Measurements from ENCODE around the gene LRRC15. TPM values are rescaled to one million over a fixed set of nuclear protein-coding genes. Genes with fewer than 3 reads are reported as not detected.

LRRC15 gene
- total RNA-seq, 1 experiment from 2014 or later, result 0.28 TPM

DNA sequence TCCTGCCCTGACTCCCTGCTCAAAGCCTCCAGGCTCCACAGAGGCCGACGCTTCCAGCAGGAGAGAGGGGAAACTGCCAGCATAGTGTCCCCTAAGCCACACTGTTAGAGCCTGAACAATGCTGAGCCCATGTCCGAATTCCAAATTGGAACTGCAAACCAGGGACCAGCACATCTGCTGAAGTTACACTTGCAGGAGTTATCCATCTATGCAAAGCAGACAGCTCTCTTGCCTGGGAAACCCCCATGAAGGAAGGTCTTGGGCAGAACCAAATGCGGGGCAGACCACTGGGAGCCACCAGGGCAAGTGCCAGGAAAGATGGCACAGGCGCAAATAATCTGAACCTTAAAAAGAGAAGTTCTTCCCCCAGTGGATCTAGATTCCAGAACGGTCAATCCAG is 625 bp downstream of the LRRC15 start:
- in situ Hi-C loops (cut with HindIII; ENCODE audit: low pct_unique_long_range_greater_than_20kb, low sequenced_read_pairs), result no loop called here
- CTCF ChIA-PET, result no interaction called here

DNA sequence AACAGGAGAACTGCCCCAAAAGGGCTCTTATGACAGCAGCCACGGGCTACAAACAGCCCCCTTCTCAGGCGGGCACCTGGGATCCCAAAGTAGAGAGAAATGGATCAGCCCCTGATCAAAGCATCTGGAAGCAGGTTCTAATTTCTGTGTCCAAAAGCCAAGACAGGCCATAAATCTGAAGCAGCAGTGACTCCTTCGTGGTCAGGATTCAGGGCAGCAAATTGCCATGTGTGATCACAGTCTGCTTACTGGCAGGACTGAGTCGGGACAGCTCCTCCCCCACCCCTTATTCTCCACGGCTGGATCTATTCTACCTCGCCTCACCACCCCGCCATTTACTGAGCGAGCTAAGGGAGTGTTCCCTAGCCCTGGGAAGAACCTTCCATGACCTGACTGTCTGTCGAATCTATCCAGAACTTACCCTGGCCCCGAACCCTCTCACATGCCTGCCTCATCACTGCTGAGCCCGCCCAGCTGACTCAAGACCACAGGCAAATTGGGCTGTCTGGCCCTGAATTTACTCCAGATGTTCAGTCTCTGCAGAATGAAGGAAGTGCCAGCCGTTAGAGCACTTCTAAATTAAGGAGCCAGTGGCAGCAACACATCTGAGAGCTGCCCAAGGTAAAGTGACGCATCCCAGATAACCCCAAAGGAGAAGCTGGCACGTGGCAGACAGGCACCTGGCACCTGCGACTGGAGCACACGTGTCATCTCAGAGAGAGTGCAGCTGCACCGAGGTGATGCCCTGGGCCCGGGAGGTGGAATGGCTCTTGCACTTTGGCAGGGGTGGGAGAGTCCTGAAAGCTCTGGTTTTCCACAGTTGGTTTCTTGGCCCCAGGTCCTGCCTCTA is 1.3 kb downstream of the LRRC15 start:
- Histone ChIP-seq H3K27me3 (ENCODE audit: control insufficient read depth, insufficient read depth, low read length) (0 out of 2 replicates have a peak, but pooled peaks cover 3% of the 10 kb centered on the region), H3K36me3 (ENCODE audit: control insufficient read depth, insufficient read depth, low read length) (no peaks in the 10 kb centered on the region), H3K4me1 (ENCODE audit: control insufficient read depth, insufficient read depth, low read length) (peaks cover 11% of the 10 kb centered on the region), H3K4me3 (ENCODE audit: low read depth in 2 of 2, low read length in 2 of 2) (no peak overlapping the region), H3K9me3 (ENCODE audit: control insufficient read depth, insufficient read depth, low read depth, low read length) (no peaks in the 10 kb centered on the region), H3K27ac (ENCODE audit: low read length) (no peak overlapping the region)
- ChIA-PET CTCF (no interaction called here), POLR2A (no interaction called here)
- TF ChIP-seq, protein P1, sequence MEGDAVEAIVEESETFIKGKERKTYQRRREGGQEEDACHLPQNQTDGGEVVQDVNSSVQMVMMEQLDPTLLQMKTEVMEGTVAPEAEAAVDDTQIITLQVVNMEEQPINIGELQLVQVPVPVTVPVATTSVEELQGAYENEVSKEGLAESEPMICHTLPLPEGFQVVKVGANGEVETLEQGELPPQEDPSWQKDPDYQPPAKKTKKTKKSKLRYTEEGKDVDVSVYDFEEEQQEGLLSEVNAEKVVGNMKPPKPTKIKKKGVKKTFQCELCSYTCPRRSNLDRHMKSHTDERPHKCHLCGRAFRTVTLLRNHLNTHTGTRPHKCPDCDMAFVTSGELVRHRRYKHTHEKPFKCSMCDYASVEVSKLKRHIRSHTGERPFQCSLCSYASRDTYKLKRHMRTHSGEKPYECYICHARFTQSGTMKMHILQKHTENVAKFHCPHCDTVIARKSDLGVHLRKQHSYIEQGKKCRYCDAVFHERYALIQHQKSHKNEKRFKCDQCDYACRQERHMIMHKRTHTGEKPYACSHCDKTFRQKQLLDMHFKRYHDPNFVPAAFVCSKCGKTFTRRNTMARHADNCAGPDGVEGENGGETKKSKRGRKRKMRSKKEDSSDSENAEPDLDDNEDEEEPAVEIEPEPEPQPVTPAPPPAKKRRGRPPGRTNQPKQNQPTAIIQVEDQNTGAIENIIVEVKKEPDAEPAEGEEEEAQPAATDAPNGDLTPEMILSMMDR (IDR thresholded peaks at IDR 0.05), result no peak
- TF ChIP-seq POLR2AphosphoS5 (IDR thresholded peaks at IDR 0.05; ENCODE audit: low read depth, low read length), result no peak
- TF ChIP-seq, protein P2, sequence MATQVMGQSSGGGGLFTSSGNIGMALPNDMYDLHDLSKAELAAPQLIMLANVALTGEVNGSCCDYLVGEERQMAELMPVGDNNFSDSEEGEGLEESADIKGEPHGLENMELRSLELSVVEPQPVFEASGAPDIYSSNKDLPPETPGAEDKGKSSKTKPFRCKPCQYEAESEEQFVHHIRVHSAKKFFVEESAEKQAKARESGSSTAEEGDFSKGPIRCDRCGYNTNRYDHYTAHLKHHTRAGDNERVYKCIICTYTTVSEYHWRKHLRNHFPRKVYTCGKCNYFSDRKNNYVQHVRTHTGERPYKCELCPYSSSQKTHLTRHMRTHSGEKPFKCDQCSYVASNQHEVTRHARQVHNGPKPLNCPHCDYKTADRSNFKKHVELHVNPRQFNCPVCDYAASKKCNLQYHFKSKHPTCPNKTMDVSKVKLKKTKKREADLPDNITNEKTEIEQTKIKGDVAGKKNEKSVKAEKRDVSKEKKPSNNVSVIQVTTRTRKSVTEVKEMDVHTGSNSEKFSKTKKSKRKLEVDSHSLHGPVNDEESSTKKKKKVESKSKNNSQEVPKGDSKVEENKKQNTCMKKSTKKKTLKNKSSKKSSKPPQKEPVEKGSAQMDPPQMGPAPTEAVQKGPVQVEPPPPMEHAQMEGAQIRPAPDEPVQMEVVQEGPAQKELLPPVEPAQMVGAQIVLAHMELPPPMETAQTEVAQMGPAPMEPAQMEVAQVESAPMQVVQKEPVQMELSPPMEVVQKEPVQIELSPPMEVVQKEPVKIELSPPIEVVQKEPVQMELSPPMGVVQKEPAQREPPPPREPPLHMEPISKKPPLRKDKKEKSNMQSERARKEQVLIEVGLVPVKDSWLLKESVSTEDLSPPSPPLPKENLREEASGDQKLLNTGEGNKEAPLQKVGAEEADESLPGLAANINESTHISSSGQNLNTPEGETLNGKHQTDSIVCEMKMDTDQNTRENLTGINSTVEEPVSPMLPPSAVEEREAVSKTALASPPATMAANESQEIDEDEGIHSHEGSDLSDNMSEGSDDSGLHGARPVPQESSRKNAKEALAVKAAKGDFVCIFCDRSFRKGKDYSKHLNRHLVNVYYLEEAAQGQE (IDR thresholded peaks at IDR 0.05; ENCODE audit: insufficient read depth in 1 of 2, low read depth in 2 of 2, low read length in 1 of 2), result no peak
- no peak for TF ChIP-seq SIN3A (IDR thresholded peaks at IDR 0.05; ENCODE audit: borderline replicate concordance, insufficient read depth, low read depth, low read length)
- TF ChIP-seq TCF7L2 (IDR thresholded peaks at IDR 0.05; ENCODE audit: low read depth, low read length), result no peak
- DNase-seq (ENCODE audit: low read depth, low spot score) (no peak), ATAC-seq (no peak)
- no TSS peak for BruUV-seq (replicated peaks)
- intact Hi-C loops (cut with micrococcal nuclease; ENCODE audit: unreplicated experiment), result no loop called here
- in situ Hi-C loops (cut with HindIII; ENCODE audit: low pct_unique_long_range_greater_than_20kb, low sequenced_read_pairs), result no loop called here

More for the DNA sequence above, 625 bp downstream of the LRRC15 start:
- Histone ChIP-seq H3K4me1 (ENCODE audit: control insufficient read depth, insufficient read depth, low read length) (peaks cover 11% of the 10 kb centered on the region), H3K9me3 (ENCODE audit: control insufficient read depth, insufficient read depth, low read depth, low read length) (no peaks in the 10 kb centered on the region), H3K36me3 (ENCODE audit: control insufficient read depth, insufficient read depth, low read length) (no peaks in the 10 kb centered on the region), H3K4me3 (ENCODE audit: low read depth in 2 of 2, low read length in 2 of 2) (no peak overlapping the region), H3K27ac (ENCODE audit: low read length) (no peak overlapping the region), H3K27me3 (ENCODE audit: control insufficient read depth, insufficient read depth, low read length) (0 out of 2 replicates have a peak, but pooled peaks cover 3% of the 10 kb centered on the region)
- BruUV-seq (replicated peaks), result no TSS peak
- intact Hi-C loops (cut with micrococcal nuclease; ENCODE audit: unreplicated experiment), result no loop called here
- ATAC-seq (no peak), DNase-seq (ENCODE audit: low read depth, low spot score) (no peak)
- POLR2A ChIA-PET, result no interaction called here
- no peak for TF ChIP-seq SIN3A (IDR thresholded peaks at IDR 0.05; ENCODE audit: borderline replicate concordance, insufficient read depth, low read depth, low read length)
- TF ChIP-seq, protein P1 (IDR thresholded peaks at IDR 0.05), result no peak
- TF ChIP-seq POLR2AphosphoS5 (IDR thresholded peaks at IDR 0.05; ENCODE audit: low read depth, low read length), result no peak
- TF ChIP-seq, protein P2 (IDR thresholded peaks at IDR 0.05; ENCODE audit: insufficient read depth in 1 of 2, low read depth in 2 of 2, low read length in 1 of 2), result no peak
- TF ChIP-seq TCF7L2 (IDR thresholded peaks at IDR 0.05; ENCODE audit: low read depth, low read length), result no peak
